Adrenal gland (tissue), 5 donors: ENCODE measurements around the gene TRRAP.

Experiments
- POLR2A ChIP-seq, 2 donors: fragments of 450-650 bp; IDR thresholded peaks; one replicate each; pipeline ENCODE4 v1.6.1; 2017; ENCODE audit warnings: antibody characterized with exemption in 2 of 2, mild to moderate bottlenecking in 2 of 2, moderate library complexity in 1 of 2
- TF ChIP-seq, protein P1 (sequence below), 6 experiments: fragments of 450-650 bp in 4 of 6; fragments of 200-600 bp in 2 of 6; sonication (generic) in 1 of 6; IDR thresholded peaks; 1 replicate in 5 of 6; 2 replicates in 1 of 6; pipeline versions ENCODE4 v1.5.1 to v1.8.0; 2016 to 2021; ENCODE audit warnings: antibody characterized with exemption in 6 of 6, mild to moderate bottlenecking in 2 of 6, moderate library complexity in 1 of 6
- donor health status: DM: no; HTN: no; CAD: no.

DNA sequence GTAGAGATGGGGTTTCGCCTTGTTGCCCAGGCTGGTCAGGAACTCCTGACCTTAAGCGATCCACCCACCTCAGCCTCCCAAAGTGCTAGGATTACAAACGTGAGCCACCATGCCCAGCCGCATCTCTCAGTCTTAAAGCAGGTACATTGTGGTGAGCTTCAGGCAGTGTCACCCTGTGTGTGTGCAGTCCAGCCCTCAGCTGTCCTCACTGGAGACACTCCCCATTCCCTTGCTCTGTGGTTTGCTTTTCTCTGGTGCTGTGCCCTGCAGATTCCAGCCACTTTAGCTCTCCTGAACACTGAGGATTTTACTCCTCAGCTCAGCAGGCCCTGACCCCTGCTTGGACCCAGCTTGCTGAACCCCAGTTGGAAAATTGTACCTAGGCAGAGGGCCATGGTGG, 6.1 kb downstream of the TRRAP start:
- TF ChIP-seq, protein P1, sequence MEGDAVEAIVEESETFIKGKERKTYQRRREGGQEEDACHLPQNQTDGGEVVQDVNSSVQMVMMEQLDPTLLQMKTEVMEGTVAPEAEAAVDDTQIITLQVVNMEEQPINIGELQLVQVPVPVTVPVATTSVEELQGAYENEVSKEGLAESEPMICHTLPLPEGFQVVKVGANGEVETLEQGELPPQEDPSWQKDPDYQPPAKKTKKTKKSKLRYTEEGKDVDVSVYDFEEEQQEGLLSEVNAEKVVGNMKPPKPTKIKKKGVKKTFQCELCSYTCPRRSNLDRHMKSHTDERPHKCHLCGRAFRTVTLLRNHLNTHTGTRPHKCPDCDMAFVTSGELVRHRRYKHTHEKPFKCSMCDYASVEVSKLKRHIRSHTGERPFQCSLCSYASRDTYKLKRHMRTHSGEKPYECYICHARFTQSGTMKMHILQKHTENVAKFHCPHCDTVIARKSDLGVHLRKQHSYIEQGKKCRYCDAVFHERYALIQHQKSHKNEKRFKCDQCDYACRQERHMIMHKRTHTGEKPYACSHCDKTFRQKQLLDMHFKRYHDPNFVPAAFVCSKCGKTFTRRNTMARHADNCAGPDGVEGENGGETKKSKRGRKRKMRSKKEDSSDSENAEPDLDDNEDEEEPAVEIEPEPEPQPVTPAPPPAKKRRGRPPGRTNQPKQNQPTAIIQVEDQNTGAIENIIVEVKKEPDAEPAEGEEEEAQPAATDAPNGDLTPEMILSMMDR (IDR thresholded peaks at IDR 0.05), result no peak
- no peak for TF ChIP-seq POLR2A (IDR thresholded peaks at IDR 0.05)
